GM18868 (cell line): Measurements from ENCODE around the gene TARBP2.
A peak's percentile ranks its signal among the peaks of the same experiment; 100 is the strongest.

ENCODE experiments used
- ATAC-seq: cut with Tn5 transposase; IDR thresholded peaks from one replicate; pipeline ENCODE4 v1.9.1; 2021; ENCODE audit warnings: mild to moderate bottlenecking, moderate library complexity; ENCODE audit not compliant: unreplicated experiment

Gene TARBP2

DNA sequence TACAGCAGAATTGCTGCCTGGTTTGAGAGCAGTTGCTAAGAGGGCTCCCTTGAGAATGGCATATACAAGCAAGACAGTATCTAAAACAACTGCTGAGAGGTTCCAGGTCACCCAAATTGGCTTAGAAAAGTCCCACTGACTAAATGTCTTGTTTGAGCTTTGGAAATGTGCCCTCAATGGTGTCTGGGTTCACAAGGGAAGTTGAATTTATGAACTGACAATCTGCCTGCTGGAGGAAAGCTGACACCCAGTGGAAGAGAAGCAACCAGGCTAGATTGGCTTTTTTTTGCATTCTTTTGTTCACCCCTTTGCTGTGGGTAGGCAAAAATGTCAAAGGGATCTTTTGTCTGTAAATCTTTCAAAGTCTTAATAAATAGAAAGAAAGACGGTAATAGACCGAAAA, 50.8 kb downstream of the TARBP2 start:
- ATAC-seq: peak; percentile 56

DNA sequence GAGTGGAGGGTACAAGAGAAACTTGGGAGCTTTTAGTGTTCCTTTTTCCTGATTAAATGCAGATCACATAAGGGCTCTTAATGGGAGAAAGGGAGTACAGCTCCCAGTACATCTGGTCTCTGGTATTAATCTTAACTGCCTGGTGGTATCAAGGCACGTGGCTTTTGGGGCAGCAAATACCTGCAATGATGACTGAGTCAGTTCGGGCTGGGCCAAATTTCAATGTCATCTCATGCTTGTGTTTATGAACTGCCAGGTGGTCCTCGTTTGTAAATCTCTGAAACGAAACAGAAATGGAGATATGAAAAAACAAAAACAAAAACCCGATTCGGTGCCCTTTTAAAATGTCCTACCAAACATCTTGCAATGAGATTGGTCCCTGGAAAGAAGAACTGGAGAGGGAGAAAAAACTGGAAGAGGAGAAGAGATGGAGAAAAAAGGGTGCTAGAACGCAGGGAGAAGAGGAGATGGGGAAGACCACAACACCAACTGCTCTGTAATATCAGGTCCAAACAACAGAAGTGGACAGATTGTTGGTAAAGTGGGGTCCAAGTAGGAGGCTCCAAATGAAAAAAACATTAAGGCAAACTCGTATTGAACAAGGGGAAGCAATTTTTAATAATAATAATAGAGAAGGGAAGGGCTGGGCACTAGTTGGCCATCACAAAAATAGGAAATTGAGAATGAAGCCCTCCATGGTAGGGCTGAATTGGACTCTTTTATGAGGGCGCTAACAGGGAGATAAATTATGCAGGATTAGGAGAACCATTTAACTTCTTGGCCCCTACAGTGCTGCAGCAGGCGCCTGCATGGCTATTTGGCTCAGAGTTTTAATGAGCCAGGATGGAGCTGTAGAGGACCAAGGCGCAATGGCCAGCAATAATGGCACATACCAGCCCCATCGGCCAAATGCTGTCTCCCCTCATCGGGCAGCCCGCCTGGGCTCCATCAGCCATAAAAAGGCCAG, 51.6 kb downstream of the TARBP2 start:
- ATAC-seq: no peak
